Ishikawa (cell line): ENCODE results near the gene PCSK4.
A peak's percentile ranks its signal among the peaks of the same experiment; 100 is the strongest.

ENCODE experiments used
- CEBPB ChIP-seq: IDR thresholded peaks from 2 replicates; pipeline ENCODE4 v1.6.1; 2012
- CREB1 ChIP-seq: IDR thresholded peaks from 2 replicates; pipeline ENCODE4 v1.6.1; 2012; ENCODE audit warnings: low read depth
- EGR1 ChIP-seq: IDR thresholded peaks from 2 replicates; pipeline ENCODE4 v1.6.1; 2012
- EP300 ChIP-seq: IDR thresholded peaks from 2 replicates; pipeline ENCODE4 v1.6.1; 2012; ENCODE audit warnings: borderline replicate concordance
- FOXM1 ChIP-seq: IDR thresholded peaks from 2 replicates; pipeline ENCODE4 v1.6.1; 2012; ENCODE audit warnings: low read depth, borderline replicate concordance
- MAX ChIP-seq: IDR thresholded peaks from 2 replicates; pipeline ENCODE4 v1.6.1; 2012
- NFIC ChIP-seq: IDR thresholded peaks from 2 replicates; pipeline ENCODE4 v1.6.1; 2012
- RAD21 ChIP-seq: IDR thresholded peaks from 2 replicates; pipeline ENCODE4 v1.6.1; 2012; ENCODE audit warnings: low read depth
- REST ChIP-seq: IDR thresholded peaks from 2 replicates; pipeline ENCODE4 v1.6.1; 2012; ENCODE audit warnings: low read depth, mild to moderate bottlenecking
- TAF1 ChIP-seq: IDR thresholded peaks from 2 replicates; pipeline ENCODE4 v1.6.1; 2012; ENCODE audit warnings: low read depth, mild to moderate bottlenecking
- TCF12 ChIP-seq: IDR thresholded peaks from 2 replicates; pipeline ENCODE4 v1.6.1; 2012; ENCODE audit warnings: low read depth
- TEAD4 ChIP-seq: IDR thresholded peaks from 2 replicates; pipeline ENCODE4 v1.6.1; 2012
- USF1 ChIP-seq: IDR thresholded peaks from 2 replicates; pipeline ENCODE4 v1.6.1; 2012
- YY1 ChIP-seq: IDR thresholded peaks from 2 replicates; pipeline ENCODE4 v1.6.1; 2012; ENCODE audit warnings: low read depth
- ZBTB7A ChIP-seq: IDR thresholded peaks from 2 replicates; pipeline ENCODE4 v1.6.1; 2012; ENCODE audit warnings: low read depth

The PCSK4 gene

GRCh38 chr19:1511318-1512317 lies 21.5 kb upstream of the PCSK4 start:
- TF ChIP-seq USF1 (no peak), REST (no peak), EGR1 (no peak), TEAD4 (no peak), FOXM1 (no peak), CREB1 (no peak), ZBTB7A (no peak), CEBPB (no peak), EP300 (no peak), TCF12 (no peak), NFIC (no peak), RAD21 (no peak)

GRCh38 chr19:1510807-1511206 lies 20.7 kb upstream of the PCSK4 start:
- TF ChIP-seq FOXM1 (no peak), ZBTB7A (no peak), NFIC (no peak), CEBPB (no peak), EGR1 (no peak), TAF1 (no peak), YY1 (no peak), REST (no peak), USF1 (no peak), TEAD4 (no peak), EP300 (no peak), MAX (no peak), TCF12 (no peak), RAD21 (no peak)

- TF ChIP-seq EP300 (no peak), TAF1 (no peak), FOXM1 (no peak), CREB1 (no peak), TCF12 (no peak), EGR1 (peak; percentile 37; the same call in 1 of the 2 replicates), YY1 (no peak), TEAD4 (peak; percentile 45; the same call in 1 of the 2 replicates), RAD21 (no peak), REST (no peak), NFIC (no peak), MAX (no peak), ZBTB7A (no peak), CEBPB (no peak)
These were observed 20.3 kb upstream of the PCSK4 start for GRCh38 chr19:1510442-1510806.
